Erythroblast (primary cell): ENCODE data around the gene ZNF831.

ENCODE experiments used
- GATA1 ChIP-seq: IDR thresholded peaks from 2 replicates; pipeline ENCODE4 v1.6.1; 2011; ENCODE audit warnings: low read depth, mild to moderate bottlenecking, control low read depth, low read length, moderate library complexity
- POLR2A ChIP-seq: IDR thresholded peaks from 2 replicates; pipeline ENCODE4 v1.6.1; 2011; ENCODE audit warnings: mild to moderate bottlenecking, low read length

DNA sequence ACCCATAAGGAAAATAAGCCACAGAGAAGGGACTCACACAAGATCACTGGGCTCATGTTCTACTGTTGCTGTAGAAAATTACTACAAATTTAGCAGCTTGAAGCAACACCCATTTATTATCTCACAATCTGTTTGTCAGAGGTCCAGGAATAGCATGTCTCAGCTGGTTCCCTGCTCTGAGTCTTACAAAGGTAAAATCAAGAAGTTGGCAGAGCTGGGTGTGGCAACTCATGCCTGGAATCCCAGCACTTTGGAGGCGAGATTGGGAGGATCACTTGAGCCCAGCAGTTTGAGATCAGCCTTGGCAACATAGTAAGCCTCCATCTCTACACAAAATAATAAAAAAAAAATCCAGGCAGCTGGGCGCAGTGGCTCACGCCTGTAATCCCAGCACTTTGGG, 28.5 kb upstream of the ZNF831 start:
- no peak for TF ChIP-seq POLR2A
- TF ChIP-seq GATA1, result no peak
